Kidney epithelial cell (primary cell): Measurements from ENCODE around the gene ZNF148. TPM values are rescaled to one million over a fixed set of nuclear protein-coding genes. Genes with fewer than 3 reads are reported as not detected.

Experiments used
- DNase-seq: peaks from one replicate; pipeline ENCODE4 v3.0.0-alpha.2; 2010; ENCODE audit warnings: low read depth
- H3K27me3 ChIP-seq: 2 replicates; pipeline ENCODE4 v1.6.0; 2011; ENCODE audit warnings: low read length; ENCODE audit not compliant: control insufficient read depth, insufficient read depth
- H3K36me3 ChIP-seq: 2 replicates; pipeline ENCODE4 v1.5.1; 2011; ENCODE audit warnings: low read length; ENCODE audit not compliant: control insufficient read depth, insufficient read depth
- H3K4me3 ChIP-seq: 2 replicates; pipeline ENCODE4 v1.5.1; 2011; ENCODE audit warnings: low read depth, mild to moderate bottlenecking, control low read depth, low read length
- total RNA-seq: library from RNA; depleted of rRNA; stranded (reverse); fragments of >200 nt; gene quantifications from 2 replicates; pipeline ENCODE4 v1.2.3, GENCODE V29; 2015
- TF ChIP-seq, protein P1 (sequence below): IDR thresholded peaks from 2 replicates; pipeline ENCODE4 v1.5.1; 2011; ENCODE audit warnings: mild to moderate bottlenecking, moderate library complexity, low read length, control low read depth, inconsistent platforms; ENCODE audit not compliant: insufficient read depth, poor library complexity, severe bottlenecking

ZNF148 gene
- total RNA-seq, 1 donor from 2014 or later: 22.8 TPM

DNA sequence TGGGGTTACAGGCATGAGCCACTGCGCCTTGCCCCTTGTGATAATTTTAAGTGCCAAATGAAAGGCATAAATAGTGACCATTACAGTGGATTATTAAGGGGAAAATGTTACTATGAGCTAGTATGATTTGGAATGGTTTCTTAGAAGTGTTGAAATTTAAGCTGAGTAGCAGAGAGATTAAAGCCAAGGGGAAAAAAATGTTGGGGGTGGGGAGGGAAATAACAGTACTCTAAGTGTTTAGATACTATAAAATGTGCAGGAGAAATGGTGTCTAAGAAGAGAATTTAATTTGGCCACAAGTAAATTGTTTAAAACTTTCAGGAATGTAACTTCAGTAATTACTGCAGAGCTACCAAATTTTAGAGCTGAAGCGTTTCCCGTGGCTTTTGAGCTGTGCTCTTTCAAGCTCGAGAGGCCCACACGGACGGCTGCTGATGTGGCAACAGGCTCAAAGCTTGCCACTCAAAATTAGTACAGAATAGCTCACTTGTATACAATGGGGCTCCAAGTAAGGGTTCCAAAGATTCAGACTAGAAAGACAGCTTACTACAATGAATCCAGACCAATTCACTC is 138.7 kb downstream of the ZNF148 start:
- Histone ChIP-seq H3K36me3 (no peaks in the 10 kb centered on the region), H3K27me3 (no peaks in the 10 kb centered on the region), H3K4me3 (no peak overlapping the region)
- TF ChIP-seq, protein P1, sequence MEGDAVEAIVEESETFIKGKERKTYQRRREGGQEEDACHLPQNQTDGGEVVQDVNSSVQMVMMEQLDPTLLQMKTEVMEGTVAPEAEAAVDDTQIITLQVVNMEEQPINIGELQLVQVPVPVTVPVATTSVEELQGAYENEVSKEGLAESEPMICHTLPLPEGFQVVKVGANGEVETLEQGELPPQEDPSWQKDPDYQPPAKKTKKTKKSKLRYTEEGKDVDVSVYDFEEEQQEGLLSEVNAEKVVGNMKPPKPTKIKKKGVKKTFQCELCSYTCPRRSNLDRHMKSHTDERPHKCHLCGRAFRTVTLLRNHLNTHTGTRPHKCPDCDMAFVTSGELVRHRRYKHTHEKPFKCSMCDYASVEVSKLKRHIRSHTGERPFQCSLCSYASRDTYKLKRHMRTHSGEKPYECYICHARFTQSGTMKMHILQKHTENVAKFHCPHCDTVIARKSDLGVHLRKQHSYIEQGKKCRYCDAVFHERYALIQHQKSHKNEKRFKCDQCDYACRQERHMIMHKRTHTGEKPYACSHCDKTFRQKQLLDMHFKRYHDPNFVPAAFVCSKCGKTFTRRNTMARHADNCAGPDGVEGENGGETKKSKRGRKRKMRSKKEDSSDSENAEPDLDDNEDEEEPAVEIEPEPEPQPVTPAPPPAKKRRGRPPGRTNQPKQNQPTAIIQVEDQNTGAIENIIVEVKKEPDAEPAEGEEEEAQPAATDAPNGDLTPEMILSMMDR: no peak
- DNase-seq: no peak

DNA sequence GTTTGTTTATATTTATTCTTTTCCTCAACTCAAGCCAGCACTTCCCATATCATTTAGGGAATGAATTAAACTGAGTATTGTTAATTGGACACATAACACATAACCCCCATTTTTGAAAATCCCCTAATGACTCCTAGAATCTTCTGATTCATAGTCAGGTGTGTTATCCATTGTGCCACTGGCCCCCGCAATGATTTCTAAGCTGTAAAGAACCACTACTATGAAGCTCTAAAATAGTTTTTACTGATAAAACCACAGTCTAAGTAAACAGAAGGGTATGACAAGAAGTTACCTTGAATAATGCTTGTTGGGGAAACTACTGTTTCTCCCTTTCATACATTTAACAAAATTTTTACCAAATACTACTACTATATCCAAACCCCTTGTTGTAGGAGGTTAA is 140.3 kb downstream of the ZNF148 start:
- DNase-seq: no peak
- TF ChIP-seq, protein P1: no peak
- Histone ChIP-seq H3K4me3 (no peak overlapping the region), H3K36me3 (no peaks in the 10 kb centered on the region), H3K27me3 (no peaks in the 10 kb centered on the region)

DNA sequence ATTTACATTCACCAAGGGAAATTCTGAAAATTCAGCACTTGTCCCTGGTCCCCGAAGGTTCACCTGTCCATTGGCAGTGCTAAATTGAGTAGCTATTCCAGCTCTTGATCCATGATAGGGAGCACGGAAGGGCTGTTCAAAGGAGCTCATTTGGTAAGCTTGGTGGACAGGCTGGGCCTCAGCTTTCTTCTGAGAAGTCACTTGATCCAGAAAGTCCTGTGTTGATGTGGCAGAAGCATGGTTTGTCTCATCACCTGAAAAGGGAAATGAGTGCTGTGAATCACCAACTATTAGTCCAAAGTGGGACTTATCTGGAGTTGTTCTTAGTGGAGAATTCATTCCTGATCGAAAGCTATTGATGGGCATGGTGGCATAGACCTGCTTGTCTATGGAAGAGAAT is 142.7 kb downstream of the ZNF148 start:
- TF ChIP-seq, protein P1: no peak
- H3K27me3 ChIP-seq: no peaks in the 10 kb centered on the region
- H3K4me3 ChIP-seq: no peak overlapping the region
- DNase-seq: no peak
- H3K36me3 ChIP-seq: no peaks in the 10 kb centered on the region

DNA sequence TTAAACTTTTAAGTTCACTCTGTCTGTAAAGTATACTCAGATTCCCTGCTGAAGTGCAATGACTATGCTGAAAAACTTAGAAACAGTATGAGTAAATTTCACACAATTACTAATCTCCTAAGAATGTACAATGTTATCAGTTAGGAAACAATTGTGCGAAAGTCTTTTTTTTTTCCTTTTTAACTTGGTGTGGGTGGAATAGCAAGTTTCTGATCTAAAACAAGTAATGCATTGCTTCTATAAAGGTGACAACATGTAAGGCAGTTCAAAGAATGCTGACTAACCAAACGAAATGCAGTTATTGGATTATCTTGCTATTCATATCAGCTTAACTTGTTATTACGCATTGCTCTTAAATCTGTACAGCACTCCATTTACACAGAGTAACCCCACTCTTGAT is 143.2 kb downstream of the ZNF148 start:
- TF ChIP-seq, protein P1: no peak
- H3K4me3 ChIP-seq: no peak overlapping the region
- DNase-seq: peak; percentile 56
- no peaks in the 10 kb centered on the region for H3K36me3 ChIP-seq
- no peaks in the 10 kb centered on the region for H3K27me3 ChIP-seq

DNA sequence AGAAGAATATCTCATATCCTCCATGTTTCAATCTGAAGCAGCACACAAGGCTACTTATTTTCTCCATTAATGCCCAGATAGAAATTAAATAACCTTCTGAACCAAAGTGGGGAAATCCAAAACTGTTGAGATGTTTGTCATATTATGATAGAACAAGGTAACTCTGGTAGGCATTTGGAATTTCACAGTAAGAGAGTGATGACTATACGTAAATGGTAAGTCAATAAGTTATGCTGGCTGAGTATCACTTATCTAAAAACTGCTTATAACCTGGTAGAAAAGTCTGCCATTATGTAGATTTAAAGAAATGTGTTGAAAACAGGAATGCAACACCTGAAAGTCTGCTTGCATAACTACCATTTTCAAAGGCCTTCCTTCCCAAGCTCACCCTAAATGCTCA is 145.4 kb downstream of the ZNF148 start:
- H3K27me3 ChIP-seq: no peaks in the 10 kb centered on the region
- no peak overlapping the region for H3K4me3 ChIP-seq
- TF ChIP-seq, protein P1: no peak
- no peaks in the 10 kb centered on the region for H3K36me3 ChIP-seq
- DNase-seq: no peak

DNA sequence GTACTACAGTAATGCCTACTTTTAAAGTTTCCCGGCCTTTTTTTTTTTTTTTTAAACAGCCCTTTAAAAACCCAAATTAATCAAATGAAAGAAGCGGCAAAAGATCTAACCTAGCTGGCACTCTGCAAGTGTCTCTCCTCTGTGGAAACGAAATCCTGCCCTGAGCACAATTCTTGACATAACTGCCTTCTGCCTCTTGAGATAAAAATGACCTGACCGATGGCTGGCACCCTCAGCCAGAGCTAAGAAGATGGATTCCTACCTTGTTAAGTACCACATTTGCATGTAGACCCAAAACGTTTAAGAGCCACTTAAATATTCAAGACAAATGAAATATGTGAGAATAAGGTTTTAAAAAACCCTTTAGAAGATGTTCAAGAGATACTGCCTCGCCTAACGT is 146.0 kb downstream of the ZNF148 start:
- H3K27me3 ChIP-seq: no peaks in the 10 kb centered on the region
- H3K4me3 ChIP-seq: no peak overlapping the region
- no peaks in the 10 kb centered on the region for H3K36me3 ChIP-seq
- no peak for DNase-seq
- TF ChIP-seq, protein P1: no peak
